Keratinocyte (primary cell): ENCODE measurements around the gene MPPED1. TPM values are rescaled to one million over a fixed set of nuclear protein-coding genes. Genes with fewer than 3 reads are reported as not detected.

Source experiments
- DNase-seq: peaks from one replicate; pipeline ENCODE4 v3.0.0-alpha.2; 2011; ENCODE audit warnings: low read depth, missing footprints, low spot score
- FAIRE-seq: peaks from 2 replicates; lab custom pipeline; 2011; peaks lifted over from hg19 to GRCh38; lab: Jason Lieb, UNC
- H2AFZ ChIP-seq: 2 replicates; pipeline ENCODE4 v1.6.0; 2012; ENCODE audit warnings: low read length, control low read depth, inconsistent platforms; ENCODE audit not compliant: control insufficient read depth
- H3K27ac ChIP-seq: 2 replicates; pipeline ENCODE4 v1.5.1; 2011; ENCODE audit warnings: low read length; ENCODE audit not compliant: control insufficient read depth, insufficient read depth
- H3K27me3 ChIP-seq: 3 replicates; pipeline ENCODE4 v1.6.0; 2011; ENCODE audit warnings: low read length; ENCODE audit not compliant: control insufficient read depth, insufficient read depth; ENCODE audit errors: extremely low read depth
- H3K36me3 ChIP-seq, 2 experiments: 2 replicates in 1 of 2; 3 replicates in 1 of 2; pipeline ENCODE4 v1.5.1; 2011; ENCODE audit warnings: low read length in 2 of 2, mild to moderate bottlenecking in 1 of 2; ENCODE audit not compliant: control insufficient read depth in 2 of 2, insufficient read depth in 2 of 2; ENCODE audit errors: extremely low read depth in 1 of 2
- H3K4me1 ChIP-seq: 3 replicates; pipeline ENCODE4 v1.5.1; 2011; ENCODE audit warnings: low read length; ENCODE audit not compliant: control insufficient read depth, insufficient read depth; ENCODE audit errors: extremely low read depth
- H3K4me2 ChIP-seq: 3 replicates; pipeline ENCODE4 v1.6.0; 2011; ENCODE audit warnings: low read depth, low read length; ENCODE audit not compliant: control insufficient read depth, insufficient read depth; ENCODE audit errors: extremely low read depth
- H3K4me3 ChIP-seq, 3 experiments: fragments of 200-600 bp in 1 of 3; sonication (generic) in 1 of 3; 2 replicates in 2 of 3; 3 replicates in 1 of 3; pipeline ENCODE4 v1.5.1; 2011 to 2016; ENCODE audit warnings: low read length in 3 of 3, mild to moderate bottlenecking in 3 of 3, control low read depth in 2 of 3, inconsistent platforms in 1 of 3, low read depth in 1 of 3, mixed read lengths in 1 of 3, mixed run types in 1 of 3, moderate library complexity in 1 of 3; ENCODE audit not compliant: control insufficient read depth in 2 of 3, insufficient read depth in 2 of 3; ENCODE audit errors: extremely low read depth in 1 of 3
- H3K79me2 ChIP-seq: 2 replicates; pipeline ENCODE4 v1.6.0; 2012; ENCODE audit warnings: low read length; ENCODE audit not compliant: control insufficient read depth, insufficient read depth
- H3K9ac ChIP-seq: 3 replicates; pipeline ENCODE4 v1.6.0; 2011; ENCODE audit warnings: low read length; ENCODE audit not compliant: control insufficient read depth, insufficient read depth; ENCODE audit errors: extremely low read depth
- H3K9me1 ChIP-seq: 3 replicates; pipeline ENCODE4 v1.6.0; 2011; ENCODE audit warnings: low read length; ENCODE audit not compliant: control insufficient read depth, insufficient read depth; ENCODE audit errors: extremely low read depth
- H3K9me3 ChIP-seq: 2 replicates; pipeline ENCODE4 v1.5.1; 2012; ENCODE audit warnings: low read depth, low read length; ENCODE audit not compliant: control insufficient read depth
- H4K20me1 ChIP-seq: 3 replicates; pipeline ENCODE4 v1.6.0; 2011; ENCODE audit warnings: low read length; ENCODE audit not compliant: control insufficient read depth, insufficient read depth; ENCODE audit errors: extremely low read depth
- EZH2 ChIP-seq: IDR thresholded peaks from one replicate; pipeline ENCODE4 v1.6.1; 2012; ENCODE audit warnings: inconsistent platforms, mild to moderate bottlenecking, low read length, moderate library complexity
- dilution Hi-C: fragments of 300-500 bp; cut with MboI; formaldehyde crosslinking; loops from one replicate; pipeline ENCODE4 v1.7.0; 2020; ENCODE audit warnings: low sequenced_read_pairs; ENCODE audit not compliant: extremely low pct_ligation_motif_present
- polyA plus RNA-seq, 5 experiments: library from polyadenylated mRNA; depleted of rRNA in 3 of 5; stranded (reverse) in 3 of 5; stranded (forward) in 1 of 5; unstranded in 1 of 5; fragments of >200 nt; gene quantifications; 1 replicate in 1 of 5; 2 replicates in 3 of 5; 3 replicates in 1 of 5; pipeline versions ENCODE4 v1.2.1 to v1.2.3, GENCODE V29; 2011 to 2012; ENCODE audit warnings: missing spikeins in 2 of 5, low read depth in 1 of 5, low replicate concordance in 1 of 5
- TF ChIP-seq, protein P1 (sequence below), 3 experiments: IDR thresholded peaks in 1 of 3; conservative IDR thresholded peaks in 1 of 3; optimal IDR thresholded peaks in 1 of 3; 2 replicates in 2 of 3; 3 replicates in 1 of 3; pipeline versions ENCODE3 to v1.5.1; 2011; ENCODE audit warnings: low read length in 3 of 3, mild to moderate bottlenecking in 3 of 3, moderate library complexity in 2 of 3, control low read depth in 1 of 3, inconsistent platforms in 1 of 3; ENCODE audit not compliant: insufficient read depth in 2 of 3; ENCODE audit errors: extremely low read depth in 1 of 3

The MPPED1 gene
- polyA plus RNA-seq, 1 donor (not counting 4 experiments of a cell fraction or from before 2014, with no cell fraction given) = not detected

DNA sequence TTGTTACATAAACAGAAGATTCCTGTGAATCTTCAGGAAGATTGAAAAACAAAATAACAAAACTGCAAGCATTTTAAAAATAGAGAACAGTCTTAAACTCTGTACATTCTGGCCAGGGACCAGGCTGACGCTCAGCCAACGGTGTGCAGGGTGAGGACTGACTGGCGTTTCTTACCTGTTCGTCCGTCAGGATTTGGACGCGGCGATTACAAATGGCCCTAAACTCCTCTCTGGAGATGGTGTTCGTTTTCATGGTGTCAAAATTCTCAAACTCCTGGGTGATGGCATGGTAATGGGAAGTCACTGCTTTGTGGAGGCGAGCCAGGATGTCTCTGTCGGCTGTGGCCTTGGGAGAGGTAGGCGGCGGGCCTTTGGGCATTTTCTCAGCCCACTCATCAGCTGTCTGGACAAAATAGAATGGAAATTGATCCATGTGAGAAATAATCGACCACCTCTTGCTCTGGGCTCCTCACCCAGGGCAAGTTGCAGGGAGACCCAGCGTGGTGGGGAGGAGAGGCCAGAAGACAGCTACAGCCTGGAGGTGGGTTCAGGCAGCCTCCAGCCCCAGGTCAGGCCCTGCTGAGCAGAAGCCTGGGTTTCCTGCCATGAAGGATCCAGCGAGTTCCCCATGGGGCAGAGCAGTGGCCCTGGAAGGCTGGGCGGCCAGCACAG is 143.0 kb downstream of the MPPED1 start:
- DNase-seq (no peak), FAIRE-seq (no peak)
- H3K79me2 ChIP-seq = no peaks in the 10 kb centered on the region
- dilution Hi-C loops = no loop called here
- no peaks in the 10 kb centered on the region for H4K20me1 ChIP-seq
- no peak overlapping the region for H3K4me3 ChIP-seq
- H3K9ac ChIP-seq = no peak overlapping the region
- TF ChIP-seq EZH2 = no peak
- TF ChIP-seq, protein P1, sequence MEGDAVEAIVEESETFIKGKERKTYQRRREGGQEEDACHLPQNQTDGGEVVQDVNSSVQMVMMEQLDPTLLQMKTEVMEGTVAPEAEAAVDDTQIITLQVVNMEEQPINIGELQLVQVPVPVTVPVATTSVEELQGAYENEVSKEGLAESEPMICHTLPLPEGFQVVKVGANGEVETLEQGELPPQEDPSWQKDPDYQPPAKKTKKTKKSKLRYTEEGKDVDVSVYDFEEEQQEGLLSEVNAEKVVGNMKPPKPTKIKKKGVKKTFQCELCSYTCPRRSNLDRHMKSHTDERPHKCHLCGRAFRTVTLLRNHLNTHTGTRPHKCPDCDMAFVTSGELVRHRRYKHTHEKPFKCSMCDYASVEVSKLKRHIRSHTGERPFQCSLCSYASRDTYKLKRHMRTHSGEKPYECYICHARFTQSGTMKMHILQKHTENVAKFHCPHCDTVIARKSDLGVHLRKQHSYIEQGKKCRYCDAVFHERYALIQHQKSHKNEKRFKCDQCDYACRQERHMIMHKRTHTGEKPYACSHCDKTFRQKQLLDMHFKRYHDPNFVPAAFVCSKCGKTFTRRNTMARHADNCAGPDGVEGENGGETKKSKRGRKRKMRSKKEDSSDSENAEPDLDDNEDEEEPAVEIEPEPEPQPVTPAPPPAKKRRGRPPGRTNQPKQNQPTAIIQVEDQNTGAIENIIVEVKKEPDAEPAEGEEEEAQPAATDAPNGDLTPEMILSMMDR (optimal IDR thresholded peaks at IDR 0.05 in 1 of 3, IDR thresholded peaks at IDR 0.05 in 1 of 3, conservative IDR thresholded peaks at IDR 0.05 in 1 of 3; ENCODE audit: extremely low read depth in 1 of 3, insufficient read depth in 2 of 3, low read length in 3 of 3) = no peak
- no peak overlapping the region for H3K4me2 ChIP-seq
- H3K9me1 ChIP-seq = no peaks in the 10 kb centered on the region
- no peak overlapping the region for H2AFZ ChIP-seq
- no peaks in the 10 kb centered on the region for H3K27me3 ChIP-seq
- H3K4me1 ChIP-seq = no peaks in the 10 kb centered on the region
- no peaks in the 10 kb centered on the region for H3K36me3 ChIP-seq
- no peak overlapping the region for H3K27ac ChIP-seq
- H3K9me3 ChIP-seq = no peaks in the 10 kb centered on the region

- H3K4me3 ChIP-seq = no peak overlapping the region
- H4K20me1 ChIP-seq = no peaks in the 10 kb centered on the region
- no peaks in the 10 kb centered on the region for H3K27me3 ChIP-seq
- H3K9me3 ChIP-seq = no peaks in the 10 kb centered on the region
- dilution Hi-C loops = no loop called here
- H3K4me1 ChIP-seq = no peaks in the 10 kb centered on the region
- H3K36me3 ChIP-seq = no peaks in the 10 kb centered on the region
- TF ChIP-seq EZH2 = no peak
- TF ChIP-seq, protein P1 (optimal IDR thresholded peaks at IDR 0.05 in 1 of 3, IDR thresholded peaks at IDR 0.05 in 1 of 3, conservative IDR thresholded peaks at IDR 0.05 in 1 of 3; ENCODE audit: extremely low read depth in 1 of 3, insufficient read depth in 2 of 3, low read length in 3 of 3) = no peak
- no peak overlapping the region for H3K27ac ChIP-seq
- no peaks in the 10 kb centered on the region for H3K79me2 ChIP-seq
- H2AFZ ChIP-seq = no peak overlapping the region
- no peaks in the 10 kb centered on the region for H3K9me1 ChIP-seq
- no peak for DNase-seq
- H3K4me2 ChIP-seq = no peak overlapping the region
- H3K9ac ChIP-seq = no peak overlapping the region
- FAIRE-seq = no peak
Observed at GRCh38 chr22:43555561-43556515, 144.0 kb downstream of the MPPED1 start.

Other genes starting within 250 kb of the MPPED1 start
- 22.1 to 30.4 TPM (median 28.0 TPM) in 3 replicates for gene TTLL12, start 224.9 kb upstream of the MPPED1 start, polyA plus RNA-seq
- not detected in 3 replicates for gene SCUBE1, start 68.6 kb upstream of the MPPED1 start, polyA plus RNA-seq